Smooth muscle cell (in vitro differentiated cells): ENCODE measurements around the gene LRRC37B. TPM values are rescaled to one million over a fixed set of nuclear protein-coding genes. Genes with fewer than 3 reads are reported as not detected.
"Not testable (repeated sequence)": the region's sequence is repeated elsewhere in the genome, so short reads cannot be mapped to it uniquely, and the experiment has no call there.

Source experiments
- DNase-seq: peaks from one replicate; lab custom pipeline; 2025; ENCODE audit not compliant: unreplicated experiment; lab: John Stamatoyannopoulos, UW
- H2AFZ ChIP-seq: fragments of 200-600 bp; sonication (generic); 2 replicates; pipeline ENCODE4 v1.6.0; 2016; ENCODE audit warnings: antibody characterized with exemption, low read depth, mild to moderate bottlenecking
- H3F3A ChIP-seq: fragments of 200-600 bp; sonication (generic); 2 replicates; pipeline ENCODE4 v1.6.0; 2017; ENCODE audit warnings: antibody characterized with exemption, low read depth
- H3K27ac ChIP-seq: fragments of 200-600 bp; sonication (generic); 2 replicates; pipeline ENCODE4 v1.5.1; 2016; ENCODE audit warnings: low read depth, mild to moderate bottlenecking
- H3K27me3 ChIP-seq: fragments of 200-600 bp; sonication (generic); 2 replicates; pipeline ENCODE4 v1.6.1; 2016; ENCODE audit warnings: low read depth, mild to moderate bottlenecking
- H3K36me3 ChIP-seq: fragments of 200-600 bp; sonication (generic); 2 replicates; pipeline ENCODE4 v1.5.1; 2016; ENCODE audit warnings: low read depth
- H3K4me1 ChIP-seq: fragments of 200-600 bp; sonication (generic); 2 replicates; pipeline ENCODE4 v1.5.1; 2016; ENCODE audit warnings: low read depth
- H3K4me2 ChIP-seq: fragments of 200-600 bp; sonication (generic); 2 replicates; pipeline ENCODE4 v1.6.0; 2016; ENCODE audit warnings: mild to moderate bottlenecking
- H3K4me3 ChIP-seq: fragments of 200-600 bp; sonication (generic); 2 replicates; pipeline ENCODE4 v1.5.1; 2016; ENCODE audit warnings: mild to moderate bottlenecking
- H3K79me2 ChIP-seq: fragments of 200-600 bp; sonication (generic); 2 replicates; pipeline ENCODE4 v1.6.0; 2016; ENCODE audit warnings: low read depth, mild to moderate bottlenecking
- H3K9ac ChIP-seq: fragments of 200-600 bp; sonication (generic); 2 replicates; pipeline ENCODE4 v1.6.0; 2016; ENCODE audit warnings: low read depth
- H3K9me3 ChIP-seq: fragments of 200-600 bp; sonication (generic); replicated peaks from 2 replicates; pipeline ENCODE4 v1.5.1; 2016; ENCODE audit warnings: low read depth
- H4K20me1 ChIP-seq: fragments of 200-600 bp; sonication (generic); 2 replicates; pipeline ENCODE4 v1.6.0; 2016; ENCODE audit warnings: low read depth
- CTCF ChIP-seq: fragments of 200-600 bp; sonication (generic); IDR thresholded peaks from 2 replicates; pipeline ENCODE4 v1.5.1; 2017; ENCODE audit warnings: borderline replicate concordance, mild to moderate bottlenecking, antibody characterized with exemption; ENCODE audit not compliant: insufficient read depth, poor library complexity, severe bottlenecking
- WGBS: methylation state at CpG from one replicate; pipeline ENCODE4 v1.1.7; 2016; ENCODE audit warnings: low lambda C conversion rate; 5-methylcytosine and 5-hydroxymethylcytosine counted together
- polyA plus RNA-seq: library from polyadenylated mRNA; unstranded; fragments of >200 nt; fragmentation: Nextera tagmentation; extraction: Ambion mirVana; gene quantifications from 2 replicates; pipeline ENCODE4 v1.2.1, GENCODE V29; 2016
- total RNA-seq: library from RNA; depleted of rRNA; stranded (reverse); fragments of >200 nt; gene quantifications from 2 replicates; pipeline ENCODE4 v1.2.3, GENCODE V29; 2014

LRRC37B gene
- total and polyA plus RNA-seq, 2 experiments from 2014 or later, result 5.2 to 20.9 TPM

- not testable (repeated sequence) for H3K27me3 ChIP-seq, H3K4me2 ChIP-seq, H3K4me3 ChIP-seq, H2AFZ ChIP-seq, H3K36me3 ChIP-seq, H3K4me1 ChIP-seq, DNase-seq, H4K20me1 ChIP-seq, H3F3A ChIP-seq, H3K27ac ChIP-seq, H3K9me3 ChIP-seq, H3K9ac ChIP-seq, H3K79me2 ChIP-seq
- WGBS, result 82% methylated on average over 12 of the region's 12 CpGs
Measured at GRCh38 chr17:32057460-32058105, 50.4 kb downstream of the LRRC37B start.

- not testable (repeated sequence) for H3K4me2 ChIP-seq, H4K20me1 ChIP-seq, DNase-seq, H3K79me2 ChIP-seq, H2AFZ ChIP-seq, H3K27ac ChIP-seq, H3K36me3 ChIP-seq, H3K4me1 ChIP-seq, H3F3A ChIP-seq, H3K9me3 ChIP-seq, H3K27me3 ChIP-seq, H3K9ac ChIP-seq, H3K4me3 ChIP-seq
- WGBS, result 58% methylated on average over 3 of the region's 9 CpGs
Measured at GRCh38 chr17:32060695-32061094, 53.5 kb downstream of the LRRC37B start.

GRCh38 chr17:32061840-32062239 lies 54.7 kb downstream of the LRRC37B start:
- H3K4me1 ChIP-seq, H3K27ac ChIP-seq, H4K20me1 ChIP-seq, H3K4me3 ChIP-seq, H3K79me2 ChIP-seq, H3K9me3 ChIP-seq, DNase-seq, H3K27me3 ChIP-seq, H3K36me3 ChIP-seq, H3K9ac ChIP-seq, H3F3A ChIP-seq, H3K4me2 ChIP-seq, H2AFZ ChIP-seq: not testable (repeated sequence)
- WGBS, result 66% methylated on average over 8 of the region's 8 CpGs

- not testable (repeated sequence) for H3K4me1 ChIP-seq, H3F3A ChIP-seq, H4K20me1 ChIP-seq, H3K27me3 ChIP-seq, DNase-seq, H3K27ac ChIP-seq, H2AFZ ChIP-seq, H3K4me2 ChIP-seq, H3K79me2 ChIP-seq, H3K4me3 ChIP-seq, H3K9me3 ChIP-seq, H3K36me3 ChIP-seq, H3K9ac ChIP-seq
- 100% methylated on average over 2 of the region's 2 CpGs for WGBS
Measured at GRCh38 chr17:32064091-32064490, 56.9 kb downstream of the LRRC37B start.

- not testable (repeated sequence) for H3K27me3 ChIP-seq
- WGBS, result 82% methylated on average over 7 of the region's 10 CpGs
Measured at GRCh38 chr17:32066123-32066680, 59.0 kb downstream of the LRRC37B start.

GRCh38 chr17:32066863-32067642 lies 59.9 kb downstream of the LRRC37B start:
- not testable (repeated sequence) for H3K4me3 ChIP-seq, DNase-seq, H3K79me2 ChIP-seq, H2AFZ ChIP-seq, H3K4me1 ChIP-seq, H3K9me3 ChIP-seq, H3K36me3 ChIP-seq, H3F3A ChIP-seq, H3K9ac ChIP-seq, H4K20me1 ChIP-seq, H3K27me3 ChIP-seq, H3K4me2 ChIP-seq, H3K27ac ChIP-seq
- peak; percentile 21 for TF ChIP-seq CTCF
- 47% methylated on average over 17 of the region's 25 CpGs for WGBS

More at GRCh38 chr17:32066123-32066680, 59.0 kb downstream of the LRRC37B start:
- H3K79me2 ChIP-seq, H3K4me2 ChIP-seq, H4K20me1 ChIP-seq, H3K9me3 ChIP-seq, H3K4me1 ChIP-seq, H2AFZ ChIP-seq, H3K27ac ChIP-seq, H3K4me3 ChIP-seq, H3K9ac ChIP-seq, H3K36me3 ChIP-seq, DNase-seq, H3F3A ChIP-seq: not testable (repeated sequence)

GRCh38 chr17:32069067-32069466 lies 61.9 kb downstream of the LRRC37B start:
- H3K9ac ChIP-seq, H3F3A ChIP-seq, H3K4me1 ChIP-seq, H3K79me2 ChIP-seq, H3K36me3 ChIP-seq, H2AFZ ChIP-seq, H4K20me1 ChIP-seq, DNase-seq, H3K27me3 ChIP-seq, H3K27ac ChIP-seq, H3K4me2 ChIP-seq, H3K4me3 ChIP-seq, H3K9me3 ChIP-seq: not testable (repeated sequence)
- 25% methylated on average over 2 of the region's 2 CpGs for WGBS
